B cell (primary cell): ENCODE measurements around the gene SLC25A39. TPM values are rescaled to one million over a fixed set of nuclear protein-coding genes. Genes with fewer than 3 reads are reported as not detected.

ENCODE experiments used
- ATAC-seq: fragments of 200-7000 bp; cut with Tn5 transposase; one replicate; pipeline ENCODE4 v1.10.0; 2021; ENCODE audit warnings: low read depth, mild to moderate bottlenecking, moderate number of reproducible peaks, moderate library complexity
- CTCF ChIA-PET: fragments of 350-600 bp; sonication (Branson Sonifier 250); formaldehyde crosslinking; loops from one replicate; lab custom pipeline; 2021; ENCODE audit warnings: antibody characterized with exemption, inconsistent platforms; lab: Charles Lee
- POLR2A ChIA-PET: fragments of 350-600 bp; sonication (Branson Sonifier 250); formaldehyde crosslinking; loops from one replicate; lab custom pipeline; 2021; ENCODE audit warnings: antibody characterized with exemption; lab: Charles Lee
- DNase-seq: peaks from one replicate; pipeline ENCODE4 v3.0.0; 2013
- H2AFZ ChIP-seq: 2 replicates; pipeline ENCODE4 v1.6.1; 2012; ENCODE audit warnings: mild to moderate bottlenecking, low read depth, low read length; ENCODE audit not compliant: insufficient read depth, poor library complexity, severe bottlenecking
- H3K27ac ChIP-seq, 2 donors: 1 replicate in 1 of 2; 2 replicates in 1 of 2; pipeline ENCODE4 v1.5.1; 2012 to 2013; ENCODE audit warnings: low read length in 2 of 2, mild to moderate bottlenecking in 2 of 2, moderate library complexity in 1 of 2
- H3K27me3 ChIP-seq, 4 experiments: fragments of 200-600 bp in 1 of 4; sonication (generic) in 1 of 4; replicated peaks in 1 of 4; 1 replicate in 2 of 4; 2 replicates in 2 of 4; pipeline versions ENCODE4 v1.6.1 to v1.7.0; 2013 to 2016; ENCODE audit warnings: low read length in 3 of 4, mild to moderate bottlenecking in 2 of 4, mixed read lengths in 1 of 4, moderate library complexity in 1 of 4; ENCODE audit not compliant: insufficient read depth in 4 of 4, control insufficient read depth in 3 of 4; ENCODE audit errors: control extremely low read depth in 1 of 4
- H3K36me3 ChIP-seq, 2 experiments: replicated peaks in 1 of 2; 1 replicate in 1 of 2; 2 replicates in 1 of 2; pipeline versions ENCODE4 v1.6.1 to v1.7.1; 2013; ENCODE audit warnings: low read length in 1 of 2; ENCODE audit not compliant: insufficient read depth in 2 of 2, control insufficient read depth in 1 of 2; ENCODE audit errors: control extremely low read depth in 1 of 2, extremely low read depth in 1 of 2
- H3K4me1 ChIP-seq, 2 donors: fragments of 200-600 bp in 1 of 2; sonication (generic) in 1 of 2; 1 replicate in 1 of 2; 2 replicates in 1 of 2; pipeline versions ENCODE4 v1.5.1 to v1.6.1; 2013 to 2017; ENCODE audit warnings: low read length in 2 of 2; ENCODE audit not compliant: control insufficient read depth in 2 of 2, insufficient read depth in 2 of 2
- H3K4me2 ChIP-seq: replicated peaks from 2 replicates; pipeline ENCODE3; 2012; ENCODE audit warnings: mild to moderate bottlenecking, low read depth, low read length; ENCODE audit not compliant: poor library complexity, severe bottlenecking
- H3K4me3 ChIP-seq, 5 experiments: fragments of 200-600 bp in 1 of 5; sonication (generic) in 1 of 5; 1 replicate in 3 of 5; 2 replicates in 2 of 5; pipeline versions ENCODE4 v1.5.1 to v1.7.0; 2011 to 2016; ENCODE audit warnings: low read length in 4 of 5, mild to moderate bottlenecking in 4 of 5, low read depth in 2 of 5, control low read depth in 1 of 5, moderate library complexity in 1 of 5; ENCODE audit not compliant: insufficient read depth in 1 of 5; ENCODE audit errors: control extremely low read depth in 1 of 5, extremely low read depth in 1 of 5
- H3K79me2 ChIP-seq: fragments of 200-600 bp; sonication (generic); one replicate; pipeline ENCODE4 v1.6.0; 2016; ENCODE audit warnings: low read length; ENCODE audit not compliant: control insufficient read depth, insufficient read depth
- H3K9ac ChIP-seq: fragments of 200-600 bp; sonication (generic); 2 replicates; pipeline ENCODE4 v1.6.1; 2017; ENCODE audit warnings: mild to moderate bottlenecking, low read length, moderate library complexity
- H3K9me3 ChIP-seq, 3 donors: one replicate each; pipeline versions ENCODE4 v1.6.1 to v1.7.1; 2013; ENCODE audit warnings: low read length in 2 of 3; ENCODE audit not compliant: control insufficient read depth in 2 of 3, insufficient read depth in 1 of 3; ENCODE audit errors: control extremely low read depth in 1 of 3
- H4K20me1 ChIP-seq: 2 replicates; pipeline ENCODE4 v1.6.0; 2012; ENCODE audit warnings: mild to moderate bottlenecking, low read length; ENCODE audit not compliant: insufficient read depth, control insufficient read depth, poor library complexity, severe bottlenecking
- H3K27ac Mint-ChIP-seq: one replicate; pipeline ENCODE4 v1.8.0; 2021; ENCODE audit warnings: mixed read lengths
- H3K27me3 Mint-ChIP-seq: one replicate; pipeline ENCODE4 v1.8.0; 2021; ENCODE audit warnings: mixed read lengths
- H3K4me1 Mint-ChIP-seq: one replicate; pipeline ENCODE4 v1.8.0; 2021; ENCODE audit warnings: mixed read lengths
- H3K4me3 Mint-ChIP-seq: one replicate; pipeline ENCODE4 v1.8.0; 2021; ENCODE audit warnings: mixed read lengths
- H3K9me3 Mint-ChIP-seq: one replicate; pipeline ENCODE4 v1.8.0; 2022; ENCODE audit warnings: mixed read lengths; ENCODE audit not compliant: insufficient read depth
- EZH2 ChIP-seq: IDR thresholded peaks from 2 replicates; pipeline ENCODE4 v1.6.1; 2012; ENCODE audit warnings: borderline replicate concordance, low read depth, mild to moderate bottlenecking, moderate library complexity, low read length; ENCODE audit not compliant: insufficient read depth, poor library complexity, severe bottlenecking
- WGBS: methylation state at CpG from one replicate; pipeline ENCODE4 v1.1.5; 2013; ENCODE audit warnings: missing lambda C conversion rate; ENCODE audit not compliant: insufficient coverage; 5-methylcytosine and 5-hydroxymethylcytosine counted together
- intact Hi-C: fragments of 100-400 bp; cut with micrococcal nuclease; formaldehyde crosslinking; loops from one replicate; pipeline ENCODE4 v1.10.0; 2022
- polyA plus RNA-seq: library from polyadenylated mRNA; depleted of rRNA; stranded (reverse); fragments of >200 nt; gene quantifications from 2 replicates; pipeline ENCODE4 v1.2.3, GENCODE V29; 2012
- total RNA-seq, 2 donors: library from RNA; stranded (reverse); fragments of 120-200 nt in 1 of 2; gene quantifications; 1 replicate in 1 of 2; 2 replicates in 1 of 2; pipeline versions ENCODE4 v1.2.3 to v1.2.4, GENCODE V29; 2013 to 2022
- TF ChIP-seq, protein P1 (sequence below): fragments of 200-600 bp; IDR thresholded peaks from one replicate; pipeline ENCODE4 v1.8.0; 2022; ENCODE audit warnings: antibody characterized with exemption, mild to moderate bottlenecking

SLC25A39 gene
- total and polyA plus RNA-seq, 2 donors (not counting 1 experiment from before 2014, with no cell fraction given) = 88.4 to 160 TPM

DNA sequence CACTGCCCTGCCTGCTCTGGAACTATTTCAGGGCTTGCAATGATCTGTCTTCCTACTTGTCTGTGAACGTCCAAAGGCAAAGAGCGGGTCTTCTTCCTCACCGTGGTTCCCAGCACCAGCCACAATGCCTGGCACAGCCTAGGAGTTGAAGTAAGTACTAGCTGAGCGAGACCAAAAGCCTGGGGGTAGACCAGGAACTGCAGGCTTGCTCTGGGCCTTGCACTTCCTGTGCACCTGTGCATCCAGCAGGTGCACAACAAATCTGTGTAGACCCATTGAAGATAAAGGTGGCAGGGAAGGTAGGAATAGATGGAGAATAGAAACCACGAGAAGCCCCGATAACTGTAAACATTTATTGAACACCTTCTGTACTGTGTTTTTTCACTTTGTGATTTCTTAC, 34.4 kb upstream of the SLC25A39 start:
- H3K27ac Mint-ChIP-seq = no peak overlapping the region
- Histone ChIP-seq H3K27me3 (peaks cover 0 to 22% (median 6%) of the 10 kb centered on the region in 4 experiments), H3K9ac (no peak overlapping the region), H2AFZ (no peak overlapping the region), H3K4me1 (peaks cover 8 to 19% of the 10 kb centered on the region in 2 donors), H3K36me3 (no peaks in the 10 kb centered on the region), H3K79me2 (no peaks in the 10 kb centered on the region), H3K4me3 (no peak overlapping the region), H3K4me2 (no peak overlapping the region), H3K27ac (no peak overlapping the region), H4K20me1 (no peaks in the 10 kb centered on the region), H3K9me3 (no peaks in the 10 kb centered on the region)
- H3K9me3 Mint-ChIP-seq = no peaks in the 10 kb centered on the region
- no peak for TF ChIP-seq EZH2
- CTCF ChIA-PET = interaction anchor here (0.9 to 1.6 kb wide), 4 partner anchors 28 to 155 kb away, joined by 3 to 4 read pairs (median 4); no protein-coding TSS in a partner anchor
- POLR2A ChIA-PET = no interaction called here
- no peak for DNase-seq
- peaks cover 11% of the 10 kb centered on the region for H3K4me1 Mint-ChIP-seq
- ATAC-seq = no peak
- no peak overlapping the region for H3K4me3 Mint-ChIP-seq
- WGBS = 33% methylated on average over 3 of the region's 6 CpGs
- peaks cover 10% of the 10 kb centered on the region for H3K27me3 Mint-ChIP-seq
- intact Hi-C loops = no loop called here

DNA sequence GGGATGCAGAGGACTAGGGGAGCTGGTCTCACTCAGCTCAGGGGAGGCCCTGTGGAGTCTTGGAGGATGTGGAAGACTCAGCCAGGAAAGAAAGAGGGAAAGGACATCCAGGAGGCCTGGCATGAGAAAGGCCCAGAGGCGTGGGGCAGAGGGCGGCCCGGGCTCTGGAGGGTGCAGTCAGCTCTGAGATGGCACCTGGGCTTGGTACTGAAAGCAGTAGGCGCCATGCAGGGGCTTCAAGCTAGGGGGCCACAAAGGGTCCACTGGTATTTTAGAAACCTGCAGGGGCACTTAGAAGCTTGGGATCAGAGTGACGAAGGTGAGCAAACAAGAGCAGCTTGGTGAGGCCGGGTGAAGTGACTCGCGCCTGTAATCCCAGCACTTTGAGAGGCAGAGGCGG, 33.4 kb upstream of the SLC25A39 start:
- intact Hi-C loops = no loop called here
- no peak overlapping the region for H3K4me3 ChIP-seq
- Mint-ChIP-seq H3K4me1 (peaks cover 10% of the 10 kb centered on the region), H3K9me3 (no peaks in the 10 kb centered on the region), H3K4me3 (no peak overlapping the region), H3K27ac (no peak overlapping the region), H3K27me3 (peaks cover 10% of the 10 kb centered on the region)
- H3K9ac ChIP-seq = no peak overlapping the region
- H3K4me1 ChIP-seq = peaks cover 10 to 14% of the 10 kb centered on the region in 2 donors
- no peaks in the 10 kb centered on the region for H3K79me2 ChIP-seq
- H2AFZ ChIP-seq = no peak overlapping the region
- POLR2A ChIA-PET = no interaction called here
- DNase-seq = no peak
- peaks cover 0 to under 1% of the 10 kb centered on the region in 2 experiments for H3K36me3 ChIP-seq
- TF ChIP-seq, protein P1, sequence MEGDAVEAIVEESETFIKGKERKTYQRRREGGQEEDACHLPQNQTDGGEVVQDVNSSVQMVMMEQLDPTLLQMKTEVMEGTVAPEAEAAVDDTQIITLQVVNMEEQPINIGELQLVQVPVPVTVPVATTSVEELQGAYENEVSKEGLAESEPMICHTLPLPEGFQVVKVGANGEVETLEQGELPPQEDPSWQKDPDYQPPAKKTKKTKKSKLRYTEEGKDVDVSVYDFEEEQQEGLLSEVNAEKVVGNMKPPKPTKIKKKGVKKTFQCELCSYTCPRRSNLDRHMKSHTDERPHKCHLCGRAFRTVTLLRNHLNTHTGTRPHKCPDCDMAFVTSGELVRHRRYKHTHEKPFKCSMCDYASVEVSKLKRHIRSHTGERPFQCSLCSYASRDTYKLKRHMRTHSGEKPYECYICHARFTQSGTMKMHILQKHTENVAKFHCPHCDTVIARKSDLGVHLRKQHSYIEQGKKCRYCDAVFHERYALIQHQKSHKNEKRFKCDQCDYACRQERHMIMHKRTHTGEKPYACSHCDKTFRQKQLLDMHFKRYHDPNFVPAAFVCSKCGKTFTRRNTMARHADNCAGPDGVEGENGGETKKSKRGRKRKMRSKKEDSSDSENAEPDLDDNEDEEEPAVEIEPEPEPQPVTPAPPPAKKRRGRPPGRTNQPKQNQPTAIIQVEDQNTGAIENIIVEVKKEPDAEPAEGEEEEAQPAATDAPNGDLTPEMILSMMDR = no peak
- no peak for TF ChIP-seq EZH2
- CTCF ChIA-PET = interaction anchor here (0.9 to 1.5 kb wide), 7 partner anchors 9 to 154 kb away, joined by 3 to 6 read pairs (median 4); partner anchors contain the start of gene GRN
- H3K27me3 ChIP-seq = peaks cover 0 to 17% (median 6%) of the 10 kb centered on the region in 4 experiments
- peaks cover 3% of the 10 kb centered on the region for H4K20me1 ChIP-seq
- 96% methylated on average over 9 of the region's 9 CpGs for WGBS
- no peak for ATAC-seq
- H3K27ac ChIP-seq = no peak overlapping the region
- H3K9me3 ChIP-seq = no peaks in the 10 kb centered on the region
- H3K4me2 ChIP-seq = no peak overlapping the region
